GM19468 (cell line): ENCODE measurements around the gene MIEF1.
A peak's percentile ranks its signal among the peaks of the same experiment; 100 is the strongest.

Experiments used
- ATAC-seq: cut with Tn5 transposase; IDR thresholded peaks from one replicate; pipeline ENCODE4 v1.9.1; 2021; ENCODE audit warnings: mild to moderate bottlenecking, moderate library complexity, moderate number of reproducible peaks; ENCODE audit not compliant: unreplicated experiment; ENCODE audit errors: extremely low read depth

The MIEF1 gene

DNA sequence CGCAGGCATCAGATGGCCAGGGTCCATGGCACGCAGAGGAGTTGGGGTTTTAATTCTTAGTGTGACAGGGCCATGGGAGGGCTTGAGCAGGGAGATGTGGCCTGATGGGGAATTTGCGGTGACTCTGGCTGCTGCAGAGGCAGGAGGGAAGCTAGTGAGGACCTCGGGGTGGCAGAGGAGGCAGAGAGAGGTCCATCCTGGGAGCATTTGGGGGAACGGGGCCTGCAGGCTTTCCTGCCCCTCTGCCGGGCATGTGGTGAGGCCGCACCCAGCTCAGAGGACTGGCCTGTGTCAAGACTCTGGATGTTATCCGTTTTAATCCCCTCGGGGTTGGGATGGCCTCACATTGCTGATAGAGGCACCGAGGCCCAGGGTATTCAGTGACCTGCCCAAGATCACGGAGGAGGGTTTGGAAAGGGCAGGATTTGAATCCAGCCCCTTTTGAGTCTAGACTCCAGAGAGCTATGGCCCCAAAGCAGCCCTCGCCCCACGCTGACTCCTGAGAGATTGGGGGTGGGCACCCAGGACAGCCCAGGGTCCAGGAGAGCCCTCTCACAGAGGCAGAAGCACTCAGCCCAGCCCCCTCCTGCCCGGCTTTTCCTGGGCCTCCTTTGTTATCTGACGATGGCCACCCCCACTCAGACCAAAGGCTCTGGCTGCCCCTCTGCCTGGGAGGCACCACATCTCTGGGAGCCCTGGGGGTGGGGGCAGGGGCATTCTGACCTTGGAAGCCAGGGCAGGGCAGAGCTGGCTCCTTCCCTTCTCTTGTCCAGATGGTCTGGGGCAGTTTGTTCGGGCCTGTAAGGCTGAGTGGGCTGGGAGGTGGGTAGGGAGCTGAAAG lies 31.4 kb upstream of the MIEF1 start:
- ATAC-seq: no peak

DNA sequence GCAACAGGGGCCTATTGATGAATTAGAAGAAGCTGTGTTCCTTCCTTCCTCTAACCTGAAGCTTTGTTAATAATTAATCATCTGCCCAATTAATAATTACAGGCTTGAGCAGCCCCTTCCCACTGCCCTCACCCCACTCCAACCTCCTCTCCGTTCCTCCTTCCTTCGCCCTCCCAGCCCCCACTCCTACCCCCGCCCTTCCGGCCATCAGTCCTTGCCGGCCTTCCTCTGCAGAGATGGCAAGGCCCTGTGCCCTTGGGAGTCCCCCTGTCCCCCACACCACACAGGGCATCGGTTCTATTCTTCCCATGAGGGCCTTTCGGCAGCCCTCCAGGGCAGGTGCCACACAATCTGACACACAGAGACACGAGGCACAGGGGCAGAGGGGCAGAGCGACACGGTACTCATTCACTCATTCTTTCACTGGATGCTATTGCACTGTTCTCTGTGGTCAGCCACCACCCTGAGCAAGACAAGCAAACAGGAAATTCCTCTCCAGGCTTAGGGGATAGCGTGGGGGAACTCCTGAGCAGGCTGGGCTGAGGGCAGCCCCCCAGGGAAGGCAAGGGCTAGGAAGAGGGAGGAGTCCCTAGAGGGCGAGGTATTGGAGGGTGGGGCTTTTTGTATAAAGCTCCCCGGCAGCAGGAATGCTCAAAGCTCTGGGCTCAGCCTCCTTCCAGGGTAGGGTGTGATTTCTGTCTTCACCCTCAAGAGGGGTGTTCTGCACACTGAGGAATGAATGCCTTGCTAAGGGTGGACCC lies 30.5 kb upstream of the MIEF1 start:
- peak; percentile 21 for ATAC-seq

DNA sequence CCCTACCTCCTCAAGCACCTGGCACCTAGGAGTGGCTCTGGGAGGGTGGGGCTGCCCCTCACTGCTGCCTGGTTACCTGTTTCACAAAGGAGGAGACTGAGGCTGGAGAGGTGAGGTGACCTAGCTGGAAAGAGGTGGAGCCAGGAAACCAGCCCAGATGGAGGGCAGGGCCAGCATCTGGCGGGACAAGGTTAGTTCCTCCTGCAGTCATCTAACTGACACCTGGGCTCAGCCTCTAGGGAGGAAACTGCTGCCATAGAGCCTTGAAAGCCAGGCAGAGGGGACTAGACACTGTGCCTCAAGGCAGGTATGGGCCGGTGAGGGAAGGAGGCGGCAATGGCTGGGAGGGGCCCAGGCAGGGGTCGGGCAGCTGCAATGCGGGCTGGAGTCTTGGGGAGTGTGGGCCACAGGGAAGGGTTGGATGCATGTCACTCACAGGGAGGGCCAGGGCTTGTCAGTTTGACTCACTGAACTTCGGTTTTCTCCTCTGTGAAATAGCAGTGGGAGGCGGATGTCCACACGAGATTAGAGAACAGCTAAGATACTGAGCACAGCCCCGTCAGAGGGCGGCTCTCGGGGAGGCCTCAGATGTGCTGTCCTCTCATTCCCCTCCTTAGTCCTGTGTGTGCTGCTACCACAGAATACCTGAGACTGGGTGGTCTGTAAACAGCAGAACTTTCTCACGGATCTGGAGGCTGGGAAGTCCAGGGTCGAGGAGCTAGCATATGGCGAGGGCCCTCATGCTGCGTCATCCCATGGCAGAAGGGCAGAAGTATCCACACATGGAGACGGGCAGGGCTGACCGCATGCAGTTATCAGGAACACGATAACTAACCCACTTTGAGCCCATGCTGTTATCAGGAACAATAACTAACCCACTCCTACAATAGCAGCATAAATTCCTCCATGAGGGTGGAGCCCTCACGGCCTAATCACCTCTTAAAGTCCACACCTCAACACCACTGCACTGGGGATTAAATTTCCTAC lies 29.2 kb upstream of the MIEF1 start:
- no peak for ATAC-seq

DNA sequence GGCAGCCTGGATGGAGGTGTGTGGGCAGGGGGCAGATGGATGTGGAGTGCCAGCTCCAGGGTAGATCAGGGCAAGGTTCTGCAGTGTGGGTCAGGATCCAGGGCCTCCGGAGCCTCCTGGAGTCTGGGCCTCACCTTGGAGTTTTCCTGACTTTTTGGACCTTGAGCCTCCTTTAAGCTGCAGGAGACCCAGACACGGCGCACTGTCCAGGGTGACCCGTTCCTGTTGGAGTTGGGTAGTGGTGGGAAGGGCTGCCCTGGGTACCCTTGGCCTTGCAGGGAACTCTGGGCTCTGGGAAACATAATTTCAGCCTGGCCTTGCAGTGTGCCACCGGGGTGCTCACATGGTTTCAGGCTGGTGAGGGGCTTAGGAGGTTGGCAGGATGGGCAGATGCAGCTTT lies 28.2 kb upstream of the MIEF1 start:
- no peak for ATAC-seq

DNA sequence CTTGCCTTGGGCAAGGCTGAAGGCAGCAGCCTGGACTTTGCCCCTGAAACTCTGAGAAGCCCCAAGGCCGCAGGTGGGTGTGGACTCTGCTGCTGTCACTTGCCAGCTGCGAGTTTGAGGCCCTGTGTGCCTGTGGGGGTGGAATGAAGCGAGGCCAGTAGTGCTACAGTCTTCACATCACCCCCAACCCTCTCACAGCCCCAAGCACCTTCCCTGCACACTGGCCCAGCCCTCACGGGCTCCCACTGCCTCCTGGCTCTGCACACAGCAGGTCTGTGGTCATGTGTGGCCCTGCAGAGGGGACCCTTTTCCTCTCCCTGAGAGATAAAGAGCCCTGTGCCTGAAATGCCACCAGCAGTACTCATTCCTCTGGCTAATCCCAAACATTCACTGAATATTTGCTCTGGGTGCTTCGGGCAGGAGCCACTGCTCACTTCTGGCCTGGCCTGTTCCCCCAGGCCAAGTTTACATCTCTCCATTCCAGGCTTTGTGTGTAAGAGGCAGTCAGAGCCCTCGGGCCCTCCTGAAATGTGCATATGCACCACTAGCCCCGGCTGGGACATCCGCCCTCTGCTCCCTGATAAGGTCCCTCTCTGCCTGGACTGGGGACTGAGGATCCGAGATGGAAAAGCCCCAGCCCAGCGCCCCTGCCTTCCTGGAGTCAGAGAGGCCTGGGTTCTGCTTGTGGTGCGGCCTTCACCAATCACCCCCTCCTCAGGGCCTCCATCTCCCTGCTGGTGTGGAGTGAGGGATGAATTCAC lies 27.6 kb upstream of the MIEF1 start:
- no peak for ATAC-seq

DNA sequence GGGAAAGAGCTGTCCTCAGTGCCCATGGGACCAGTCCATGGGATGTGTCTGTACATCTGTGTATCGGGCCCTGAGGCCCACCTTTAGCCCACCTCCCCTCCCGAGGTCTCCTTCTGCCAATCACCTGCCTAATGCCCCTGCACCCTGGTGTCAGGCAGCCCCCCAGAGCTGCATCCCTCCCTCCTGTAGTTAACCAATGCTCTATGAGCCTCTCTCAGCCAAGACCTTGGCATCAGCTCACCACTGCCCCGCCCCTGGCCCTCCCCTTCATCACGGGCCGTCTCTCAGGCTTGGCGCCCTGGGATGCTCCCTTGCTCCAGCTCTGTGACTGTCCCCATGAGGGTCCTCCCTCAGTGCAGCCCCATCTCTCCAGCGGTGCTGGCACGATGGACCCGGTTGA lies 26.8 kb upstream of the MIEF1 start:
- ATAC-seq: no peak

DNA sequence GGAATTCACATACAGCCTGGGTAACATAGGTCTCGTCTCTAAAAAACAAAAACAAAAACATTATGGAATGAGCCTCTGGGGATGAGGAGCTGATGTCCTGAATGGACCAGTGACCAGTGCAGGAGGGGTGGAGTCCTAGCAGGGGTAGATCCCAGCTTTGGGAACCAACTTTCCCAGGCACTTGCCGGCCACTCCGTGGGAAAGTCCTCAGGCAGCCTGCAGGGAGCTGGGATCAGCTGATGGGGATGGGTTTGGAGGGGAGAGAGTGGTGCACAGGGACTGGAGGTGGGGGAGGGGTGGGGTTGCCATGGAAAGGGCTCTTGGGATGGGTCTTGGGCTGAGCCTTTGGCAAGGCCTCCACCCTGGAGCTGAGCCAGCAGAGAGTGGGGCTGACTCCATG lies 26.2 kb upstream of the MIEF1 start:
- no peak for ATAC-seq

DNA sequence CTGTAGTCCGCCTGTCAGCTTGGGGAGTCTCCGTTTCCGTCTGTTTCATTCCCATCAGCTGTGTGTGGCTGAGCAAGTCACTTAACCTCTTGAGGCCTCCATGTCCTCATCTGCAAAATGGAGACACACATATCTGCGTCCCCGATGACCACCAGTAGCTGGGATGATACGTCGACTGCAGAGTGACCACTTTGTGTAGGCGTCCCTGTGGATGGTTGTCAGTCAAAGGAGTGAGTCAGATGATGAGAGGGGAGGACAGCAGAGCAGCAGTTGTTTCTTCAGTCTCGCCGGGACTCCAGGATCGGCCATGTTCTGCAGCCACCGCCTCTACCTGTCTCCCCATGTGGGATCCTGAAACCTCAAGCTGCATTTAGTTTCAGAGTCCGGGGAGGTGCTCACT lies 25.4 kb upstream of the MIEF1 start:
- no peak for ATAC-seq

DNA sequence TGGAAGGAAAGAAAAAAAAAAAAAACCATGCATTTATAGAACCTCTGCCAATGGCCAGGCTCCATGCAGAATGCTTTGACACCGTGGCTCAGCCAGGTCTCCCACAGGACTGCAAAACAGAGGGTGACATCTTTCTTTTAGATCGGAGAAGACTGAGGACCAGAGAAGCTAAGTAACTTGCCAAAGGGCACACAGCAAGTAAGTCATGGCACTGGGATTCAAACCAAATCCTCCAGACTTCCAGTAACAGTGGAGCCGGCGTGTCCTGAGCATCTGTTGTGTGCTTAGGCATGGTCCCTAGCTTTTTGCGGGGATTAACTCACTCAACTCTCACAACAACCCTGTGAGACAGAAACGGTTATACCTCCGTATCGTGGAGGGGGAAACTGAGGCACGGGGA lies 24.5 kb upstream of the MIEF1 start:
- no peak for ATAC-seq

DNA sequence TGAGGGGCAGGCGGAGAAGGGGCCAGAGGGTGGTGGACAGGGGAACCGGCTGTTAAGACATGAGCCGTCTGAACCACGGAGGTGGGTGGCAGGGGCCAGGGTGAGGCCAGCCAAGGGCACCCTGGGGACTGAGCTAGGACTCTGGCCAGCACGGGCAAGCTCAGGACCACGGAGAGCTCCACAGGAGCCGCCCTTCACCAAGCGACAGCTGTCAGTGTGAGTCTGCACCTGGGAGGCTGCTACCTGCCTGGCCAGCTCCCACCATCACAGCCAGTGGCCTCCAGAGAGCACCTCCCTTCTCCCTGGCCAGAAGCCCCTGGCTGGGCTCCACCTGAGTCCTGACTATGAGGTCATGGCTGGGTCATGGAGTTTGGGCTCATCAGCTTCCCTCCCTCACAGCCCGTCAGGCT lies 23.6 kb upstream of the MIEF1 start:
- ATAC-seq: no peak

DNA sequence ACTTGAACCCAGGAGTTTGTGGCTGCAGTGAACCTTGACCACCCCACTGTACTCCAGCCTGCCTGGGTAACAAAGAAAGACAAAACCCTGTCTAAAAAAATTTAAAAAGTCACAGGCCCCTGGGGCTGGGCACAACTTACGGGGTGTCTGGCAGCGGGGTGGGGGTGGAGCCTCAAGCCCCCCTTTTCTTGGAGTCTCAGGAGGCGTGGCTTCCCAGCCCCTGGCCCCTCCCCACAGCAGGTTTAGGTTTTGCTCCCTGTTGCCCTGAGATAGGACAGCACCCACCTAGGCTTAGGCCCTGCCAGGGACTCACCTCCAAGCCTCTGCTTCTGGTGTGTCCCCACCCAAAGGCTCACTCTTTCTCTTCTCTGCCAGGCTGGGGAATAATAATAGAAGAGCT lies 22.8 kb upstream of the MIEF1 start:
- ATAC-seq: no peak

DNA sequence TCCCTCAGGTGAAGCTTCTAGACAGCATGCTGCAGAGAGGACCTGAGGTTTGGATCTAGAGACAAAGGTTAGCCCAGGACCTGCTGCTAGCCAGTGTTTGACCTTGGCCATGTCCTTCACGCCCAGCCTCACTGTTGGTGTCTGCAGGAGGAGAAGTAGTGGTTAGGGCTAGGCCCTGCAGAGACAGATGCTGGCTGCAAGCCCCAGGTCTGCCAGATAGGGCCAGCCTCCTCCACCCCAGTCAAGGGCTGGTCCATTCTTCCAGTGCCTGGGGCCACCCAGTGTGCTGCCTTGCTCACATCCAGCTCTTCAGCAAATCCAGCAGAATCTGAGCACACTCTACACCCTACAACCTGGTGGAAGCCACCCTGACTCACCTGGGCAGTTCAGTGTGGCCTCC lies 21.5 kb upstream of the MIEF1 start:
- ATAC-seq: no peak

DNA sequence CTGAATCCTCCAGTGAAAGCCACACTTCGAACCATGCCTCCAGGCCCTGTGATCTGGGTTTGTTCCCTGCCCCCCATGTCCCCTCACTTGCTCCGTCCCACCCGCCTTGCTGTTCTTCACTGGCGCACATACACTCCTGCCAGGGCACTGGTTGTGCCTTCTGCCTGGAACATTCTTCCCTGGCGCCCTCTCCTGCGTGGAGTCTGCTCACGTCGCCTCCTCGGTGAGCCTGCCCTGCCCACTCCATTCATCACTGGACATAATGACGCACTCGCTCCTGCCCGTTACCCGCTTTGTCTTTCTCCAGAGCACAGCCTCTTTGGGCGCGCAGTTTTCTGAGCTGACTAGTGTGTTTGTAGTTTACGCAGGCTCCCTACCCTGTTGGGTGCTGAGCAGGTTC lies 21.0 kb upstream of the MIEF1 start:
- ATAC-seq: no peak

DNA sequence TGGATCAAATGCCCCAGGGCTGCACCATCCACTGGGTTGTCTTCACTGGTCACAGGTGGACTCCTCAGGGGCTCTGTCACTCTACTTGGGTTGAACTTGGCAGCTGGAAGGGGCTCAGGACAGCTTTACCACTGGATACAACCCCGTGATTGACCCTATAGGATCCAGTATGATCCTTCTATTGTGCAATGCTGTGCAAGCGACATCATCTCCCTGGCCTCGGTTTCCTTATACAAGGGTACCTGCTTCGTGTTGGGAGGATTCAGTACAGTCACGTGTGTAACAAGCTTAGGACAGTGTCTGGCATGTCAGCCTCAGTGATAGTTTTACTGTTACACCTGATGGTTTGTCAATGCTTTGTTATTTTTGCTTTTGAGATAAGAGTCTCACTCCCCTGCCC lies 20.5 kb upstream of the MIEF1 start:
- ATAC-seq: no peak

DNA sequence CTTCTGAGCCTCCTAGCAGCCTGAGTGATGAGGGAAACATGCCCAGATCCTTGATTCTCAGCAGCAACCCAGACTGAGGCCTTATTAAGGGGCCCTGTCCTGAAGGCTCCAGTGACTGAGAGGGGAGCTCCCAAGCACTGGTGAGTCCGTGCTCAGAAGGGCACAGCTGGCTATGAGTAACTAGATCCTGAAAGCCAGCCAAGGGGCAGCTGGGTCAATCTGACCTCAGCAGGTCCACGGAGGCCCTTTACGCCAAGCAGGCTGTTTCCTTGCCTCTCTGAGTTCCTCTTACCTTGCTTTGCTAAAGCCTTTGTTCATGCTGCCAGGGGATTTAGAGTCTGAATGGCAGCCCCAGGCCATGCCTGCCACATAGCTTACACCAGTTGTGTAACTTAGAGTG lies 19.3 kb upstream of the MIEF1 start:
- ATAC-seq: no peak

DNA sequence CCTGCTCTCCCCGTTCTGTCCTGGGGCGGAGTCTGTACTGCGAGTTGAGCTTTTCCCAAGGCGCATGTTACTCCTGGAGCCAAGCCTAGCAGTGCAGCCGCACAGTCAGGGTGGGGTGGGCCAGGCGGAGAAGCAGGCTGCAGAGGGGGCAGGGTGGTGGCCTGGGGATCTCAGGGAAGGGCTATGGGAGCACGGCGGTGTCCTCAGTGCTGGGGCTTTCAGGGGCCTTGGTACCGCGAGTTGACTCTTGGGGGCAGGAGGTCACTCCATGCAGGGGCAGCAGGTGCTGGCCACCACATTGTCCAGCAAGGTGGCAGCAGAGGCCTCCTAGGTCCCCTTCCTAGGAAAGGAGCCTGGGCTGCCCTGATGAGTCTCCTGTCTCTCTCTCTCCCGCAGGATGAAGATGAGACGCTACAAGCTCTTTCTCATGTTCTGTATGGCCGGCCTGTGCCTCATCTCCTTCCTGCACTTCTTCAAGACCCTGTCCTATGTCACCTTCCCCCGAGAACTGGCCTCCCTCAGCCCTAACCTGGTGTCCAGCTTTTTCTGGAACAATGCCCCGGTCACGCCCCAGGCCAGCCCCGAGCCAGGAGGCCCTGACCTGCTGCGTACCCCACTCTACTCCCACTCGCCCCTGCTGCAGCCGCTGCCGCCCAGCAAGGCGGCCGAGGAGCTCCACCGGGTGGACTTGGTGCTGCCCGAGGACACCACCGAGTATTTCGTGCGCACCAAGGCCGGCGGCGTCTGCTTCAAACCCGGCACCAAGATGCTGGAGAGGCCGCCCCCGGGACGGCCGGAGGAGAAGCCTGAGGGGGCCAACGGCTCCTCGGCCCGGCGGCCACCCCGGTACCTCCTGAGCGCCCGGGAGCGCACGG lies 14.9 kb upstream of the MIEF1 start:
- ATAC-seq: no peak

DNA sequence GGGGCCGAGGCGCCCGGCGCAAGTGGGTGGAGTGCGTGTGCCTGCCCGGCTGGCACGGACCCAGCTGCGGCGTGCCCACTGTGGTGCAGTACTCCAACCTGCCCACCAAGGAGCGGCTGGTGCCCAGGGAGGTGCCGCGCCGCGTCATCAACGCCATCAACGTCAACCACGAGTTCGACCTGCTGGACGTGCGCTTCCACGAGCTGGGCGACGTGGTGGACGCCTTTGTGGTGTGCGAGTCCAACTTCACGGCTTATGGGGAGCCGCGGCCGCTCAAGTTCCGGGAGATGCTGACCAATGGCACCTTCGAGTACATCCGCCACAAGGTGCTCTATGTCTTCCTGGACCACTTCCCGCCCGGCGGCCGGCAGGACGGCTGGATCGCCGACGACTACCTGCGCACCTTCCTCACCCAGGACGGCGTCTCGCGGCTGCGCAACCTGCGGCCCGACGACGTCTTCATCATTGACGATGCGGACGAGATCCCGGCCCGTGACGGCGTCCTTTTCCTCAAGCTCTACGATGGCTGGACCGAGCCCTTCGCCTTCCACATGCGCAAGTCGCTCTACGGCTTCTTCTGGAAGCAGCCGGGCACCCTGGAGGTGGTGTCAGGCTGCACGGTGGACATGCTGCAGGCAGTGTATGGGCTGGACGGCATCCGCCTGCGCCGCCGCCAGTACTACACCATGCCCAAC lies 14.1 kb upstream of the MIEF1 start:
- no peak for ATAC-seq

DNA sequence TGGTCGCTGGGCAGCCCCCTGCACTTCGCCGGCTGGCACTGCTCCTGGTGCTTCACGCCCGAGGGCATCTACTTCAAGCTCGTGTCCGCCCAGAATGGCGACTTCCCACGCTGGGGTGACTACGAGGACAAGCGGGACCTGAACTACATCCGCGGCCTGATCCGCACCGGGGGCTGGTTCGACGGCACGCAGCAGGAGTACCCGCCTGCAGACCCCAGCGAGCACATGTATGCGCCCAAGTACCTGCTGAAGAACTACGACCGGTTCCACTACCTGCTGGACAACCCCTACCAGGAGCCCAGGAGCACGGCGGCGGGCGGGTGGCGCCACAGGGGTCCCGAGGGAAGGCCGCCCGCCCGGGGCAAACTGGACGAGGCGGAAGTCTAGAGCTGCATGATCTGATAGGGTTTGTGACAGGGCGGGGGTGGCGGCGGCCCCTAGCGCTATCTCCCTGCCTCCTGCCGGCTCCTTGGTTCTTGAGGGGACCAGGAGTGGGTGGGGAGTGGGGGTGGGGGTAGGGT lies 13.5 kb upstream of the MIEF1 start:
- no peak for ATAC-seq
